HepG2 (cell line): ENCODE measurements around the gene NPAS2.

ENCODE experiments used
- BRCA1 ChIP-seq: sonication (generic); formaldehyde crosslinking; IDR thresholded peaks from 2 replicates; pipeline ENCODE4 v1.4.0; 2020; ENCODE audit warnings: missing genetic modification reagents
- CTCF ChIP-seq: sonication (generic); formaldehyde crosslinking; IDR thresholded peaks from 2 replicates; pipeline ENCODE4 v1.5.0; 2020; ENCODE audit warnings: mild to moderate bottlenecking, missing genetic modification reagents, moderate library complexity
- REST ChIP-seq, 2 experiments: IDR thresholded peaks; 2 replicates each; pipeline ENCODE4 v1.6.1; 2011 to 2012; ENCODE audit warnings: low read length in 2 of 2, borderline replicate concordance in 1 of 2, low read depth in 1 of 2, mild to moderate bottlenecking in 1 of 2, moderate library complexity in 1 of 2
- SMC3 ChIP-seq: IDR thresholded peaks from 2 replicates; pipeline ENCODE4 v1.6.1; 2011; ENCODE audit warnings: low read length, improper control_type of control experiment
- ZNF549 ChIP-seq: sonication (generic); formaldehyde crosslinking; IDR thresholded peaks from 2 replicates; pipeline ENCODE4 v1.5.0; 2020; ENCODE audit warnings: missing genetic modification reagents

DNA sequence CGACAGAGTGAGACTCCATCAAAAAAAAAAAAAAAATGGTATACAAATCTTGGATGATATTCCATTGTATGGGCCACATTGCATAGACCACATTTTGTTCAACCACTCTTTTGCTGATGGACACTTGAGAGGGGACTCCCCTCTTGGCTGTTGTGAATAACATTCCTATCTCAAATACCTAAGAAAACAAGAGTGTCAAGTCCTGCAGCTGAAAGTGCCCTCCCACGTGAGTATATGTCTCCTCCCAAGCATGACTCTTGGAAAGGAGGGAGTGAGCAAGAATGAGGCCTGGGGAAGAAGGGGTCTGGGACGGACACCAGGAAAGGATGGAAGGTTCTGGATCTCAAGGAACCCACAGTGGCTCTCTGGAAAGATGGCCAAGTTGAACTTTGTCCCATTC is 36.0 kb upstream of the NPAS2 start:
- no peak for TF ChIP-seq CTCF (CRISPR knock-in tag)
- no peak for TF ChIP-seq REST (IDR thresholded peaks at IDR 0.05; ENCODE audit: borderline replicate concordance in 1 of 2, low read depth in 1 of 2, low read length in 2 of 2)
- no peak for TF ChIP-seq ZNF549 (CRISPR knock-in tag)
- TF ChIP-seq BRCA1 (CRISPR knock-in tag): no peak
- TF ChIP-seq SMC3: no peak
